Neural crest cell (in vitro differentiated cells): ENCODE measurements around the gene FYCO1. TPM values are rescaled to one million over a fixed set of nuclear protein-coding genes. Genes with fewer than 3 reads are reported as not detected.

Experiments
- DNase-seq: peaks from one replicate; pipeline ENCODE4 v3.0.0; 2021; ENCODE audit warnings: low read depth, mixed read lengths, low spot score
- H3K27ac Mint-ChIP-seq: one replicate; pipeline ENCODE4 v1.8.0; 2021; ENCODE audit warnings: mild to moderate bottlenecking, mixed read lengths; ENCODE audit not compliant: unreplicated experiment
- H3K27me3 Mint-ChIP-seq: 2 replicates; pipeline ENCODE4 v1.8.0; 2021; ENCODE audit warnings: low read depth, mild to moderate bottlenecking, mixed read lengths
- H3K36me3 Mint-ChIP-seq: 2 replicates; pipeline ENCODE4 v1.8.0; 2021; ENCODE audit warnings: low read depth, mild to moderate bottlenecking, mixed read lengths
- H3K4me1 Mint-ChIP-seq: 2 replicates; pipeline ENCODE4 v1.8.0; 2021; ENCODE audit warnings: mixed read lengths
- H3K4me3 Mint-ChIP-seq: one replicate; pipeline ENCODE4 v1.8.0; 2021; ENCODE audit warnings: mild to moderate bottlenecking, mixed read lengths
- H3K9me3 Mint-ChIP-seq: 2 replicates; pipeline ENCODE4 v1.8.0; 2021; ENCODE audit warnings: mixed read lengths
- total RNA-seq: library from RNA; stranded (reverse); gene quantifications from 2 replicates; pipeline ENCODE4 v1.2.1, GENCODE V29; 2021
- TF ChIP-seq, protein P1 (sequence below): fragments of 200-600 bp; sonication (generic); conservative IDR thresholded peaks from 2 replicates; pipeline ENCODE4 v1.5.0; 2021; ENCODE audit warnings: antibody characterized with exemption, mild to moderate bottlenecking

Gene FYCO1
- total RNA-seq, 1 donor from 2014 or later, result 9.7 TPM

DNA sequence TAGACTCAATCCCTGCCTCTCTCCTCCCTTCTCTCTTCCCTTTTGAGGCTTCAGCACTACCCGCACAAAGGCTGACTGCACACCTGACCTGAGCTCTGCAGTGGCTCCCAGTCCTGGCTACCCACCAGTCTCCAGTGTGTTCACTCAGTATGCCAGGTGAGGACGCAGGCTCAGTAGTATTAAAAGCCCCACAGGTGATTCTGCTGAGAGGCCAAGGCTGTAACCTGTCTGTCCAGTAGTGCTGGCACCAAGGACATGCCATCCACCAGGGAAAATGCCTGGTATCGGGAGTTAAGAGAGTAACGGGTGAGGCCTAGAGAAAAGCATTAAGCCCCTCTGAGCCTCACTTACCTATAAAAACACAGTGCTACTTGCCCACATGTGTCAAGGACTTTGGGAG is 20.9 kb downstream of the FYCO1 start:
- Mint-ChIP-seq H3K27ac (no peak overlapping the region), H3K27me3 (no peaks in the 10 kb centered on the region), H3K4me3 (no peak overlapping the region), H3K36me3 (peaks cover 7% of the 10 kb centered on the region), H3K9me3 (no peaks in the 10 kb centered on the region), H3K4me1 (no peaks in the 10 kb centered on the region)
- TF ChIP-seq, protein P1, sequence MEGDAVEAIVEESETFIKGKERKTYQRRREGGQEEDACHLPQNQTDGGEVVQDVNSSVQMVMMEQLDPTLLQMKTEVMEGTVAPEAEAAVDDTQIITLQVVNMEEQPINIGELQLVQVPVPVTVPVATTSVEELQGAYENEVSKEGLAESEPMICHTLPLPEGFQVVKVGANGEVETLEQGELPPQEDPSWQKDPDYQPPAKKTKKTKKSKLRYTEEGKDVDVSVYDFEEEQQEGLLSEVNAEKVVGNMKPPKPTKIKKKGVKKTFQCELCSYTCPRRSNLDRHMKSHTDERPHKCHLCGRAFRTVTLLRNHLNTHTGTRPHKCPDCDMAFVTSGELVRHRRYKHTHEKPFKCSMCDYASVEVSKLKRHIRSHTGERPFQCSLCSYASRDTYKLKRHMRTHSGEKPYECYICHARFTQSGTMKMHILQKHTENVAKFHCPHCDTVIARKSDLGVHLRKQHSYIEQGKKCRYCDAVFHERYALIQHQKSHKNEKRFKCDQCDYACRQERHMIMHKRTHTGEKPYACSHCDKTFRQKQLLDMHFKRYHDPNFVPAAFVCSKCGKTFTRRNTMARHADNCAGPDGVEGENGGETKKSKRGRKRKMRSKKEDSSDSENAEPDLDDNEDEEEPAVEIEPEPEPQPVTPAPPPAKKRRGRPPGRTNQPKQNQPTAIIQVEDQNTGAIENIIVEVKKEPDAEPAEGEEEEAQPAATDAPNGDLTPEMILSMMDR, result no peak
- DNase-seq, result no peak

DNA sequence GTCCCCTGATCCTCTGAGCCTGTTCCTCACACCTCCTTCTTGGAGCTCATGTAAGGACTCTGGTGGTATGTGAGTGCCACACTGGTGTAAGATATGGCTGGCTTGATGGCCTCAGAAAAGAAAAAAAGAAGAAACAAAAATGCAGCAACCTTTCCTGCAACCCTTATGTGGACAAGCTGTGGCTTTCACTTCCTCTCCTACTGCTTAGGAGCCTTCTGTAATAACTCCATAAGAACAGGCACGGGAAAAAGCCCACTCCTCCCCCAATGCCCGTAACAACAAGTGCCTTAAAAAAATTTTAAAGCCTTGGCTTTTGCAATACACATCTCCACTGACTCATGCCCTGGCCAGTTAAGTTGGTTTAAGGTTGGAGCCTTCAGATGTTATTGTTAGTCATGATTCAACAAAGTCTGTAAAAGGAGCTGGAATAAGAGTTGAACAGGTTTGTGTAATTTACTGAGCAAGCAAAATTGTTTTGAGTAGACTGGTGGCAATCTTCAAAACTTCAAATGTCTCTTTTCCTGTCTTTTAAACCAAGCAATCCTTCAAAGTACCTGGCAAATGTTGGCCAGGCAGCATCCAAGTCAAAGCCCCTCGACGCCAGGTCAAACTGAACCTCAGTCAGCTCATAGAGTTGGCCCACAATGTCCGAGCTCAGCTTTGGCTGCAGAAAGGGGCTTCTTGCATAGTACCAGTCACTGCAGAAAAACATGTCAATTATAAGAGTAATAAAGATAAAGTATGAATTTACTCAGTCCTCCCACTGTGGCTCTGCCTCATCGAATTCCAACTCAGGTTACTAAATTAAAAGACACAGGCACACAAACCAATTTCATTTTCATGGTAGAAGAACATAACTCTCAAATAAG is 22.9 kb downstream of the FYCO1 start:
- H3K36me3 Mint-ChIP-seq, result peaks cover 2% of the 10 kb centered on the region
- H3K4me3 Mint-ChIP-seq, result no peak overlapping the region
- no peaks in the 10 kb centered on the region for H3K9me3 Mint-ChIP-seq
- H3K4me1 Mint-ChIP-seq, result no peaks in the 10 kb centered on the region
- no peak for DNase-seq
- H3K27ac Mint-ChIP-seq, result no peak overlapping the region
- no peaks in the 10 kb centered on the region for H3K27me3 Mint-ChIP-seq
- TF ChIP-seq, protein P1, result no peak

DNA sequence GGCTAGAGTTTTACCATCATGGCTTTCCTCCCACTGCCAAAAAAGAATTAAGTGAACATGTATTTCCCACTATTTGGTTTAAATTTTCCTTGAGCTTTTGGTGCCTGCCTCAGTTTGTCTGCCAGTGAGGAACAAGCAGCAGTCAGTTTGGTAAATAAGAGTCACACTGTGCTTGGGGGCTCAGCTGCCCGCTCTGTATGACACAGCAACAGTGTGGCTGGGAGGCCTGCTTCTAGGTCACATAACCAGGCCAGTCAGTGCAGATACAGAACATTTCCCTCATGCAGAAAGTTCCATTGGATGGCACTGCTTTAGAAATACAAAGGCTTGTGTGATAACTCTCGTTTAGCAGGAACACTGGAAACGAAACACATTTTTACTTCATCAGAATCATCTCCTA is 25.7 kb downstream of the FYCO1 start:
- H3K4me1 Mint-ChIP-seq, result no peaks in the 10 kb centered on the region
- peaks cover 2% of the 10 kb centered on the region for H3K36me3 Mint-ChIP-seq
- no peak overlapping the region for H3K27ac Mint-ChIP-seq
- H3K9me3 Mint-ChIP-seq, result no peaks in the 10 kb centered on the region
- TF ChIP-seq, protein P1, result no peak
- no peaks in the 10 kb centered on the region for H3K27me3 Mint-ChIP-seq
- DNase-seq, result no peak
- H3K4me3 Mint-ChIP-seq, result no peak overlapping the region

DNA sequence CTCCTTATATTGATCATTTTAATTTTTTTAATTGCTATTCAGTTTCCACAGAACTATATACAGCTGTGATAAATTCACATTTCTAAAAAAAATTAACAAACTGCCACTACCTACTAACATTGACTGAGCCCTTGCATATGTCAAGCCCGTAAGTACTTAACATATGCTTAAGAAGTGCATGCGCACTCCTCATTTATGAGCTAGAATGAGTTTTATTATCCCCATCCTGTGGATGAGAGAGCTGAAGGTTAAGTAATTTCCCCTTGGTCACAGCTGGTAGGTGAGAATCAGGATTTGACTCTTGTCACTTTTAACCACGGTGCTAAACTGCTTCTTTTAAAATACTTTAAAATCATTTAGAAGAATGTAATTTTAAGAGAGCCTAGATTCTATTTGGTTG is 26.5 kb downstream of the FYCO1 start:
- TF ChIP-seq, protein P1, result no peak
- H3K4me3 Mint-ChIP-seq, result no peak overlapping the region
- H3K9me3 Mint-ChIP-seq, result no peaks in the 10 kb centered on the region
- H3K27ac Mint-ChIP-seq, result no peak overlapping the region
- peaks cover 2% of the 10 kb centered on the region for H3K36me3 Mint-ChIP-seq
- H3K27me3 Mint-ChIP-seq, result no peaks in the 10 kb centered on the region
- DNase-seq, result no peak
- H3K4me1 Mint-ChIP-seq, result no peaks in the 10 kb centered on the region

DNA sequence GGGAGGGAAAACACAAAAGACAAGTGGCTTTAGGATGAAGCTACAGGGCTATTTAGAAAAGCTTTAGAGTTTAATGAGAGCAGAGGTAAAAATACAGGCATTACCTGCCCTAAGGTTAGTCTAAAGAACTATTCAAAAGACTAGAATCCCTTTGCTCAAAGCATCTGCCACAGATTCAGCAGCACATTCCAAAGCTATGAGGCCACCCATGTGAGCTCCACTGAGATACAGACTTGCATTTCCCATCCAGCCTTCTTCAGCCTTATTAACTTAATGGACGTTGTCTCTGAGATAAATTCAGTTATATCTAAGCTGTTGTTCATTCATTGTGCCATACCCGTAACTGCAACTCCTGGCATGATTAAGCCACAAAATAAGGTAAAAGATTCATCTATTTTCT is 26.9 kb downstream of the FYCO1 start:
- no peak overlapping the region for H3K4me3 Mint-ChIP-seq
- H3K27ac Mint-ChIP-seq, result no peak overlapping the region
- H3K9me3 Mint-ChIP-seq, result no peaks in the 10 kb centered on the region
- no peak for DNase-seq
- peaks cover 3% of the 10 kb centered on the region for H3K36me3 Mint-ChIP-seq
- no peaks in the 10 kb centered on the region for H3K4me1 Mint-ChIP-seq
- TF ChIP-seq, protein P1, result no peak
- no peaks in the 10 kb centered on the region for H3K27me3 Mint-ChIP-seq
